RWPE2 (cell line): Measurements from ENCODE around the gene TOR2A.

ENCODE experiments used
- ATAC-seq: fragments of 200-7000 bp; cut with Tn5 transposase; 3 replicates; pipeline ENCODE4 v1.9.1; 2021; ENCODE audit warnings: low read depth
- DNase-seq: peaks from one replicate; pipeline ENCODE4 v3.0.0-alpha.2; 2020; ENCODE audit warnings: low spot score
- H3K27ac ChIP-seq: fragments of 450-650 bp; 2 replicates; pipeline ENCODE4 v1.5.1; 2017; ENCODE audit warnings: mild to moderate bottlenecking; ENCODE audit not compliant: poor library complexity, severe bottlenecking
- H3K27me3 ChIP-seq: fragments of 250-450 bp; sonication (Bioruptor Pico); 2 replicates; pipeline ENCODE4 v1.5.1; 2021; ENCODE audit warnings: mild to moderate bottlenecking, moderate library complexity; ENCODE audit not compliant: insufficient read depth, poor library complexity, severe bottlenecking
- H3K36me3 ChIP-seq: fragments of 250-450 bp; sonication (Bioruptor Pico); 2 replicates; pipeline ENCODE4 v1.5.1; 2020; ENCODE audit warnings: low read depth, mild to moderate bottlenecking, moderate library complexity
- H3K4me1 ChIP-seq: fragments of 250-450 bp; sonication (Bioruptor Pico); 2 replicates; pipeline ENCODE4 v1.5.1; 2021; ENCODE audit warnings: mild to moderate bottlenecking, moderate library complexity; ENCODE audit not compliant: insufficient read depth, poor library complexity, severe bottlenecking
- H3K4me3 ChIP-seq: fragments of 250-450 bp; sonication (Bioruptor Pico); 2 replicates; pipeline ENCODE4 v1.5.1; 2021; ENCODE audit warnings: mild to moderate bottlenecking, moderate library complexity; ENCODE audit not compliant: severe bottlenecking
- H3K9me3 ChIP-seq: fragments of 250-450 bp; sonication (Bioruptor Pico); 2 replicates; pipeline ENCODE4 v1.5.1; 2021; ENCODE audit warnings: mild to moderate bottlenecking, moderate library complexity; ENCODE audit not compliant: severe bottlenecking
- CTCF ChIP-seq: fragments of 450-650 bp; IDR thresholded peaks from one replicate; pipeline ENCODE4 v1.5.1; 2017; ENCODE audit warnings: mild to moderate bottlenecking, moderate library complexity; ENCODE audit not compliant: poor library complexity, severe bottlenecking

TOR2A gene

GRCh38 chr9:127682351-127683136, 52.5 kb downstream of the TOR2A start:
- Histone ChIP-seq H3K36me3 (peaks cover 7% of the 10 kb centered on the region), H3K4me3 (no peak overlapping the region), H3K9me3 (no peaks in the 10 kb centered on the region), H3K27me3 (no peaks in the 10 kb centered on the region), H3K4me1 (no peaks in the 10 kb centered on the region), H3K27ac (no peak overlapping the region)
- no peak for DNase-seq
- no peak for TF ChIP-seq CTCF
- ATAC-seq: no peak
